ENCODE measurements around the gene FLVCR1.

The FLVCR1 gene

GRCh38 chr1:212853658-212854057, 4.4 kb upstream of the FLVCR1 start:
- H2BK5ac ChIP-seq (ENCODE audit: low read depth, low read length, poor library complexity), result no peak overlapping the region
- no peak overlapping the region for H2AK5ac ChIP-seq (ENCODE audit: low read length)
- H3K4ac ChIP-seq (ENCODE audit: low read depth, low read length), result no peak overlapping the region
- no peak overlapping the region for H3K9ac ChIP-seq (ENCODE audit: low read length)
- no peak overlapping the region for H4K91ac ChIP-seq (ENCODE audit: low read depth, low read length)
- peaks cover 4% of the 10 kb centered on the region for H3K79me2 ChIP-seq (ENCODE audit: control insufficient read depth, insufficient read depth, low read length, poor library complexity)
- H3K23ac ChIP-seq (ENCODE audit: low read length), result no peak overlapping the region
- no peaks in the 10 kb centered on the region for H3K27me3 ChIP-seq (ENCODE audit: insufficient read depth, low read length)
- H2BK12ac ChIP-seq (ENCODE audit: low read length), result no peak overlapping the region
- no peak overlapping the region for H4K12ac ChIP-seq (ENCODE audit: low read depth, low read length)
- no peak overlapping the region for H4K8ac ChIP-seq (ENCODE audit: low read depth, low read length)
- H3K4me2 ChIP-seq (ENCODE audit: low read length), result no peak overlapping the region
- no peak overlapping the region for H2AFZ ChIP-seq (ENCODE audit: insufficient read depth, low read length, poor library complexity)
- no peak overlapping the region for H3K4me3 ChIP-seq (ENCODE audit: low read depth, low read length)
- no peak overlapping the region for H3K18ac ChIP-seq (ENCODE audit: low read length)
- H2BK120ac ChIP-seq (ENCODE audit: insufficient read depth, low read length, poor library complexity), result no peak overlapping the region
- no peaks in the 10 kb centered on the region for H3K9me3 ChIP-seq (ENCODE audit: insufficient read depth, low read depth, low read length)
- no peak overlapping the region for H3K14ac ChIP-seq (ENCODE audit: low read length)
- no peaks in the 10 kb centered on the region for H3K4me1 ChIP-seq (ENCODE audit: control insufficient read depth in 1 of 2, insufficient read depth in 2 of 2, low read length in 2 of 2)
- peaks cover 5% of the 10 kb centered on the region for H3K79me1 ChIP-seq (ENCODE audit: low read length)
- WGBS (ENCODE audit: extremely low coverage, insufficient coverage, insufficient read length), result no CpG with 5 or more reads among the region's 5 CpGs
- H3K36me3 ChIP-seq (ENCODE audit: control insufficient read depth in 1 of 2, insufficient read depth in 2 of 2, low read length in 2 of 2), result no peaks in the 10 kb centered on the region
- DNase-seq, result no peak
- no peak overlapping the region for H3K27ac ChIP-seq (ENCODE audit: low read depth, low read length)

- Histone ChIP-seq H4K8ac (ENCODE audit: low read depth, low read length) (no peak overlapping the region), H2BK120ac (ENCODE audit: insufficient read depth, low read length, poor library complexity) (no peak overlapping the region), H3K4me2 (ENCODE audit: low read length) (peak overlapping the region; percentile 79), H3K79me1 (ENCODE audit: low read length) (peaks cover 5% of the 10 kb centered on the region), H3K4me3 (ENCODE audit: low read depth, low read length) (no peak overlapping the region), H3K23ac (ENCODE audit: low read length) (no peak overlapping the region), H2BK12ac (ENCODE audit: low read length) (no peak overlapping the region), H3K79me2 (ENCODE audit: control insufficient read depth, insufficient read depth, low read length, poor library complexity) (peaks cover 10% of the 10 kb centered on the region), H3K18ac (ENCODE audit: low read length) (no peak overlapping the region), H3K27me3 (ENCODE audit: insufficient read depth, low read length) (no peaks in the 10 kb centered on the region), H3K14ac (ENCODE audit: low read length) (no peak overlapping the region), H3K9me3 (ENCODE audit: insufficient read depth, low read depth, low read length) (no peaks in the 10 kb centered on the region), H3K27ac (ENCODE audit: low read depth, low read length) (no peak overlapping the region), H3K4ac (ENCODE audit: low read depth, low read length) (no peak overlapping the region), H2AFZ (ENCODE audit: insufficient read depth, low read length, poor library complexity) (no peak overlapping the region), H4K12ac (ENCODE audit: low read depth, low read length) (no peak overlapping the region), H4K91ac (ENCODE audit: low read depth, low read length) (no peak overlapping the region), H3K36me3 (ENCODE audit: control insufficient read depth in 1 of 2, insufficient read depth in 2 of 2, low read length in 2 of 2) (no peaks in the 10 kb centered on the region), H2BK5ac (ENCODE audit: low read depth, low read length, poor library complexity) (no peak overlapping the region), H3K4me1 (ENCODE audit: control insufficient read depth in 1 of 2, insufficient read depth in 2 of 2, low read length in 2 of 2) (peaks cover 6 to 9% of the 10 kb centered on the region in 2 experiments), H3K9ac (ENCODE audit: low read length) (no peak overlapping the region), H2AK5ac (ENCODE audit: low read length) (no peak overlapping the region)
- no peak for DNase-seq
- WGBS (ENCODE audit: extremely low coverage, insufficient coverage, insufficient read length), result no CpG with 5 or more reads among the region's 16 CpGs
These were observed 1.3 kb upstream of the FLVCR1 start for GRCh38 chr1:212856755-212857154.

- DNase-seq, result peak; percentile 11 to 38
- Histone ChIP-seq H3K4me1 (ENCODE audit: control insufficient read depth in 1 of 2, insufficient read depth in 2 of 2, low read length in 2 of 2) (peaks cover 6 to 9% of the 10 kb centered on the region in 2 experiments), H3K9ac (ENCODE audit: low read length) (peak overlapping the region; percentile 62), H3K23ac (ENCODE audit: low read length) (no peak overlapping the region), H3K79me2 (ENCODE audit: control insufficient read depth, insufficient read depth, low read length, poor library complexity) (peaks cover 10% of the 10 kb centered on the region), H2AK5ac (ENCODE audit: low read length) (peak overlapping the region; percentile 21), H3K79me1 (ENCODE audit: low read length) (peaks cover 5% of the 10 kb centered on the region), H3K27me3 (ENCODE audit: insufficient read depth, low read length) (no peaks in the 10 kb centered on the region), H4K91ac (ENCODE audit: low read depth, low read length) (peak overlapping the region; percentile 52), H3K18ac (ENCODE audit: low read length) (peak overlapping the region; percentile 57), H4K8ac (ENCODE audit: low read depth, low read length) (peak overlapping the region; percentile 75), H4K12ac (ENCODE audit: low read depth, low read length) (peak overlapping the region; percentile 75), H2BK5ac (ENCODE audit: low read depth, low read length, poor library complexity) (peak overlapping the region; percentile 10), H3K4ac (ENCODE audit: low read depth, low read length) (peak overlapping the region; percentile 53), H2BK120ac (ENCODE audit: insufficient read depth, low read length, poor library complexity) (peak overlapping the region; percentile 54), H3K14ac (ENCODE audit: low read length) (peak overlapping the region; percentile 59), H3K9me3 (ENCODE audit: insufficient read depth, low read depth, low read length) (no peaks in the 10 kb centered on the region), H3K36me3 (ENCODE audit: control insufficient read depth in 1 of 2, insufficient read depth in 2 of 2, low read length in 2 of 2) (no peaks in the 10 kb centered on the region), H2AFZ (ENCODE audit: insufficient read depth, low read length, poor library complexity) (peak overlapping the region; percentile 60), H3K4me2 (ENCODE audit: low read length) (peak overlapping the region; percentile 60), H2BK12ac (ENCODE audit: low read length) (no peak overlapping the region), H3K4me3 (ENCODE audit: low read depth, low read length) (peak overlapping the region; percentile 87), H3K27ac (ENCODE audit: low read depth, low read length) (peak overlapping the region; percentile 49)
- WGBS (ENCODE audit: extremely low coverage, insufficient coverage, insufficient read length), result no CpG with 5 or more reads among the region's 54 CpGs
These were observed 588 bp downstream of the FLVCR1 start for GRCh38 chr1:212858461-212859265.

- Histone ChIP-seq H2BK12ac (ENCODE audit: low read length) (no peak overlapping the region), H3K9ac (ENCODE audit: low read length) (no peak overlapping the region), H3K79me1 (ENCODE audit: low read length) (peaks cover 5% of the 10 kb centered on the region), H3K4me3 (ENCODE audit: low read depth, low read length) (no peak overlapping the region), H2AFZ (ENCODE audit: insufficient read depth, low read length, poor library complexity) (no peak overlapping the region), H3K18ac (ENCODE audit: low read length) (no peak overlapping the region), H2AK5ac (ENCODE audit: low read length) (no peak overlapping the region), H3K79me2 (ENCODE audit: control insufficient read depth, insufficient read depth, low read length, poor library complexity) (peaks cover 10% of the 10 kb centered on the region), H3K27me3 (ENCODE audit: insufficient read depth, low read length) (no peaks in the 10 kb centered on the region), H3K9me3 (ENCODE audit: insufficient read depth, low read depth, low read length) (no peaks in the 10 kb centered on the region), H4K91ac (ENCODE audit: low read depth, low read length) (no peak overlapping the region), H2BK120ac (ENCODE audit: insufficient read depth, low read length, poor library complexity) (no peak overlapping the region), H4K12ac (ENCODE audit: low read depth, low read length) (no peak overlapping the region), H3K4me1 (ENCODE audit: control insufficient read depth in 1 of 2, insufficient read depth in 2 of 2, low read length in 2 of 2) (peaks cover 6 to 9% of the 10 kb centered on the region in 2 experiments), H3K4me2 (ENCODE audit: low read length) (peak overlapping the region; percentile 41), H4K8ac (ENCODE audit: low read depth, low read length) (no peak overlapping the region), H3K4ac (ENCODE audit: low read depth, low read length) (no peak overlapping the region), H3K23ac (ENCODE audit: low read length) (no peak overlapping the region), H3K14ac (ENCODE audit: low read length) (no peak overlapping the region), H2BK5ac (ENCODE audit: low read depth, low read length, poor library complexity) (no peak overlapping the region), H3K27ac (ENCODE audit: low read depth, low read length) (no peak overlapping the region), H3K36me3 (ENCODE audit: control insufficient read depth in 1 of 2, insufficient read depth in 2 of 2, low read length in 2 of 2) (peaks cover 3 to 4% of the 10 kb centered on the region in 2 experiments)
- no CpG with 5 or more reads among the region's 5 CpGs for WGBS (ENCODE audit: extremely low coverage, insufficient coverage, insufficient read length)
- DNase-seq, result no peak
These were observed 2.9 kb downstream of the FLVCR1 start for GRCh38 chr1:212860713-212861581.

Measured in trophoblast cell (in vitro differentiated cells and primary cell).